IPS-15b (cell line): ENCODE measurements around the gene LRP5.
"Not testable (repeated sequence)": the region's sequence is repeated elsewhere in the genome, so short reads cannot be mapped to it uniquely, and the experiment has no call there.

ENCODE experiments used
- H3K27me3 ChIP-seq: one replicate; pipeline ENCODE4 v1.6.1; 2013; ENCODE audit warnings: low read length; ENCODE audit not compliant: control insufficient read depth, insufficient read depth
- H3K36me3 ChIP-seq: one replicate; pipeline ENCODE4 v1.6.1; 2013; ENCODE audit warnings: low read length; ENCODE audit not compliant: control insufficient read depth, insufficient read depth
- H3K4me1 ChIP-seq: one replicate; pipeline ENCODE4 v1.6.1; 2013; ENCODE audit warnings: mild to moderate bottlenecking, low read length; ENCODE audit not compliant: control insufficient read depth, insufficient read depth
- H3K4me3 ChIP-seq: one replicate; pipeline ENCODE4 v1.5.1; 2013; ENCODE audit warnings: low read depth, low read length
- H3K9ac ChIP-seq: one replicate; pipeline ENCODE4 v1.6.1; 2013; ENCODE audit warnings: low read depth, mild to moderate bottlenecking, low read length
- H3K9me3 ChIP-seq: one replicate; pipeline ENCODE4 v1.6.1; 2013; ENCODE audit warnings: mild to moderate bottlenecking, low read length; ENCODE audit not compliant: control insufficient read depth, insufficient read depth

LRP5 gene

GRCh38 chr11:68287419-68287818 is 25.0 kb upstream of the LRP5 start:
- Histone ChIP-seq H3K27me3 (no peaks in the 10 kb centered on the region), H3K9ac (no peak overlapping the region), H3K36me3 (no peaks in the 10 kb centered on the region), H3K9me3 (peaks cover 3% of the 10 kb centered on the region), H3K4me3 (no peak overlapping the region), H3K4me1 (no peaks in the 10 kb centered on the region)

GRCh38 chr11:68289456-68289855 is 22.9 kb upstream of the LRP5 start:
- Histone ChIP-seq H3K9ac (no peak overlapping the region), H3K36me3 (no peaks in the 10 kb centered on the region), H3K27me3 (no peaks in the 10 kb centered on the region), H3K4me3 (no peak overlapping the region), H3K4me1 (no peaks in the 10 kb centered on the region), H3K9me3 (peaks cover 3% of the 10 kb centered on the region)

GRCh38 chr11:68293708-68294107 is 18.7 kb upstream of the LRP5 start:
- Histone ChIP-seq H3K36me3 (no peaks in the 10 kb centered on the region), H3K9me3 (no peaks in the 10 kb centered on the region), H3K9ac (no peak overlapping the region), H3K4me3 (no peak overlapping the region), H3K4me1 (no peaks in the 10 kb centered on the region), H3K27me3 (no peaks in the 10 kb centered on the region)

- no peaks in the 10 kb centered on the region for H3K9me3 ChIP-seq
- H3K4me1 ChIP-seq: no peaks in the 10 kb centered on the region
- H3K36me3 ChIP-seq: no peaks in the 10 kb centered on the region
- H3K4me3 ChIP-seq: no peak overlapping the region
- H3K9ac ChIP-seq: no peak overlapping the region
- no peaks in the 10 kb centered on the region for H3K27me3 ChIP-seq
Measured at GRCh38 chr11:68295271-68295670, 17.1 kb upstream of the LRP5 start.

- H3K4me3 ChIP-seq: no peak overlapping the region
- no peaks in the 10 kb centered on the region for H3K4me1 ChIP-seq
- no peak overlapping the region for H3K9ac ChIP-seq
- H3K36me3 ChIP-seq: no peaks in the 10 kb centered on the region
- no peaks in the 10 kb centered on the region for H3K27me3 ChIP-seq
- no peaks in the 10 kb centered on the region for H3K9me3 ChIP-seq
Measured at GRCh38 chr11:68295940-68296339, 16.5 kb upstream of the LRP5 start.

GRCh38 chr11:68296344-68297051 is 15.9 kb upstream of the LRP5 start:
- no peaks in the 10 kb centered on the region for H3K4me1 ChIP-seq
- H3K36me3 ChIP-seq: no peaks in the 10 kb centered on the region
- H3K9ac ChIP-seq: no peak overlapping the region
- no peaks in the 10 kb centered on the region for H3K27me3 ChIP-seq
- H3K9me3 ChIP-seq: no peaks in the 10 kb centered on the region
- H3K4me3 ChIP-seq: no peak overlapping the region

GRCh38 chr11:68297052-68297378 is 15.4 kb upstream of the LRP5 start:
- no peaks in the 10 kb centered on the region for H3K36me3 ChIP-seq
- H3K9ac ChIP-seq: no peak overlapping the region
- no peak overlapping the region for H3K4me3 ChIP-seq
- H3K4me1 ChIP-seq: no peaks in the 10 kb centered on the region
- H3K9me3 ChIP-seq: no peaks in the 10 kb centered on the region
- H3K27me3 ChIP-seq: no peaks in the 10 kb centered on the region

- Histone ChIP-seq H3K4me1 (no peaks in the 10 kb centered on the region), H3K36me3 (no peaks in the 10 kb centered on the region), H3K9ac (no peak overlapping the region), H3K27me3 (no peaks in the 10 kb centered on the region), H3K9me3 (no peaks in the 10 kb centered on the region), H3K4me3 (no peak overlapping the region)
Measured at GRCh38 chr11:68297494-68297811, 14.9 kb upstream of the LRP5 start.

- Histone ChIP-seq H3K27me3 (no peaks in the 10 kb centered on the region), H3K9ac (no peak overlapping the region), H3K9me3 (no peaks in the 10 kb centered on the region), H3K4me3 (no peak overlapping the region), H3K36me3 (peaks cover 2% of the 10 kb centered on the region), H3K4me1 (no peaks in the 10 kb centered on the region)
Measured at GRCh38 chr11:68297812-68298658, 14.4 kb upstream of the LRP5 start.

- H3K36me3 ChIP-seq: peaks cover 2% of the 10 kb centered on the region
- no peaks in the 10 kb centered on the region for H3K9me3 ChIP-seq
- no peak overlapping the region for H3K9ac ChIP-seq
- no peaks in the 10 kb centered on the region for H3K4me1 ChIP-seq
- H3K4me3 ChIP-seq: no peak overlapping the region
- no peaks in the 10 kb centered on the region for H3K27me3 ChIP-seq
Measured at GRCh38 chr11:68298659-68299516, 13.5 kb upstream of the LRP5 start.

- not testable (repeated sequence) for H3K9me3 ChIP-seq, H3K4me3 ChIP-seq, H3K4me1 ChIP-seq, H3K36me3 ChIP-seq, H3K27me3 ChIP-seq, H3K9ac ChIP-seq
Measured at GRCh38 chr11:68299517-68299879, 12.9 kb upstream of the LRP5 start.
